SK-N-SH treated with all-trans-retinoic acid at 6 μM for 48 hours (cell line): Measurements from ENCODE around the gene KCTD3.

Experiments used
- ATAC-seq: fragments of 200-7000 bp; cut with Tn5 transposase; 3 replicates; pipeline ENCODE4 v1.9.1; 2020; ENCODE audit warnings: mild to moderate bottlenecking, moderate library complexity
- ARNTL ChIP-seq: fragments of 450-650 bp; formaldehyde crosslinking; IDR thresholded peaks from 2 replicates; pipeline ENCODE4 v1.5.0; 2020; ENCODE audit warnings: low read depth, mild to moderate bottlenecking, moderate library complexity, borderline replicate concordance
- BACH2 ChIP-seq: fragments of 250-450 bp; sonication (Bioruptor Pico); IDR thresholded peaks from 2 replicates; pipeline ENCODE4 v1.9.0; 2021; ENCODE audit warnings: mild to moderate bottlenecking, borderline replicate concordance
- CREB5 ChIP-seq: fragments of 250-450 bp; sonication (Bioruptor Pico); IDR thresholded peaks from 2 replicates; pipeline ENCODE4 v1.5.1; 2020; ENCODE audit warnings: low read depth, mild to moderate bottlenecking, moderate library complexity
- CSDC2 ChIP-seq: fragments of 250-450 bp; sonication (Bioruptor Pico); IDR thresholded peaks from 2 replicates; pipeline ENCODE4 v1.5.0; 2020; ENCODE audit warnings: mild to moderate bottlenecking, moderate library complexity
- CSRNP3 ChIP-seq: fragments of 250-450 bp; sonication (Bioruptor Pico); IDR thresholded peaks from 2 replicates; pipeline ENCODE4 v1.5.1; 2021; ENCODE audit warnings: mild to moderate bottlenecking, moderate library complexity
- ESRRG ChIP-seq: fragments of 250-450 bp; sonication (Bioruptor Pico); IDR thresholded peaks from 2 replicates; pipeline ENCODE4 v1.6.1; 2021; ENCODE audit warnings: mild to moderate bottlenecking
- GLIS3 ChIP-seq: fragments of 250-450 bp; sonication (Bioruptor Pico); IDR thresholded peaks from 2 replicates; pipeline ENCODE4 v1.5.0; 2020; ENCODE audit warnings: mild to moderate bottlenecking, moderate library complexity
- ISL1 ChIP-seq: fragments of 250-450 bp; sonication (Bioruptor Pico); IDR thresholded peaks from 2 replicates; pipeline ENCODE4 v2.1.2; 2022; ENCODE audit warnings: mild to moderate bottlenecking, moderate library complexity
- OSR1 ChIP-seq: fragments of 250-450 bp; sonication (Bioruptor Pico); IDR thresholded peaks from 2 replicates; pipeline ENCODE4 v1.8.0; 2022; ENCODE audit warnings: moderate library complexity, mild to moderate bottlenecking, inconsistent platforms
- PPARA ChIP-seq: fragments of 250-450 bp; sonication (Bioruptor Pico); IDR thresholded peaks from 2 replicates; pipeline ENCODE4 v1.5.0; 2020; ENCODE audit warnings: mild to moderate bottlenecking, borderline replicate concordance
- RARB ChIP-seq: fragments of 250-450 bp; sonication (Bioruptor Pico); IDR thresholded peaks from 2 replicates; pipeline ENCODE4 v1.8.0; 2021; ENCODE audit warnings: mild to moderate bottlenecking, moderate library complexity
- SNAI2 ChIP-seq: fragments of 250-450 bp; sonication (Bioruptor Pico); IDR thresholded peaks from 2 replicates; pipeline ENCODE4 v1.5.0; 2020; ENCODE audit warnings: mild to moderate bottlenecking, moderate library complexity
- TCF4 ChIP-seq: fragments of 250-450 bp; sonication (Bioruptor Pico); IDR thresholded peaks from 2 replicates; pipeline ENCODE4 v1.8.0; 2021; ENCODE audit warnings: mild to moderate bottlenecking, moderate library complexity, borderline replicate concordance
- TOX ChIP-seq: fragments of 250-450 bp; sonication (Bioruptor Pico); IDR thresholded peaks from 2 replicates; pipeline ENCODE4 v1.8.0; 2021; ENCODE audit warnings: mild to moderate bottlenecking, moderate library complexity, borderline replicate concordance
- TSHZ2 ChIP-seq: fragments of 250-450 bp; sonication (Bioruptor Pico); IDR thresholded peaks from 2 replicates; pipeline ENCODE4 v1.5.0; 2020; ENCODE audit warnings: mild to moderate bottlenecking, moderate library complexity
- ZC3H10 ChIP-seq: fragments of 250-450 bp; sonication (Bioruptor Pico); IDR thresholded peaks from 2 replicates; pipeline ENCODE4 v1.5.1; 2021; ENCODE audit warnings: mild to moderate bottlenecking, moderate library complexity
- ZFP3 ChIP-seq: fragments of 250-450 bp; sonication (Bioruptor Pico); IDR thresholded peaks from 2 replicates; pipeline ENCODE4 v1.5.0; 2020; ENCODE audit warnings: mild to moderate bottlenecking, moderate library complexity
- ZFP30 ChIP-seq: fragments of 450-650 bp; formaldehyde crosslinking; IDR thresholded peaks from 2 replicates; pipeline ENCODE4 v1.5.0; 2022; ENCODE audit warnings: mild to moderate bottlenecking, moderate library complexity
- ZNF565 ChIP-seq: fragments of 450-650 bp; formaldehyde crosslinking; conservative IDR thresholded peaks from 2 replicates; pipeline ENCODE4 v1.5.0; 2020; ENCODE audit warnings: low read depth, mild to moderate bottlenecking, moderate library complexity
- ZNF8 ChIP-seq: fragments of 450-650 bp; formaldehyde crosslinking; IDR thresholded peaks from 2 replicates; pipeline ENCODE4 v1.5.0; 2020; ENCODE audit warnings: mild to moderate bottlenecking, moderate library complexity
- TF ChIP-seq, protein P1 (sequence below): fragments of 250-450 bp; sonication (Bioruptor Pico); IDR thresholded peaks from 2 replicates; pipeline ENCODE4 v1.8.0; 2021; ENCODE audit warnings: low read depth, mild to moderate bottlenecking, moderate library complexity, borderline replicate concordance

KCTD3 gene

DNA sequence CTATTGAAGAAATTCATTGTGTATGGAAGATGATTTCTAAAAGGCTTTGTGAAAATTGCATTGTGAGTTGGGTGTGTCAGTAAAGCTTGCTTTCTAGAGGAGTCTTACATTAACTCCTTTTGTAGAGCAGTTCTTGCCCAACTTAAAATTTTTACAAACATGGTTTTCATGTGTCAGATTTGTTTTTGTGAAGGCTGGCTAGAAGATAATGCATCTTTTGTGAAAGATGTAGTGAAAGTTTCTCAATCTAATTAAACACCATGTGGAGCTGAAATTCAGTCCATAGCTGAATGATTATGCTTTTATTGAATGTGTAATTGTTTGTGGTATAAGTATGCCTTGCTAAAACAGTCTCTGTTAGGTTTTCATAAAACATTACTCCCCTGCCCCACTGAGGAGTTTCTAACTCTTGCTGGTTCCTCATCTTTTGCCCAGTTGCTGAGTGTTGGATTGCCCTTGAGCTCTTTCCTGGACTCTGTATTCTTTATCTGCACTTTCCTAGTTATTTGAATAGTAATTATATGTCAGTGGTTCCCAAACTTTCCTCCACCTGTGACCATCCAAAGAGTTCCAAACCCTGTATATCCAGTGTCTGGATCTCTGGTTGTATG, 38.0 kb downstream of the KCTD3 start:
- ATAC-seq: no peak
- TF ChIP-seq BACH2 (CRISPR knock-in tag) (no peak), TSHZ2 (CRISPR knock-in tag) (no peak), CSRNP3 (CRISPR knock-in tag) (no peak), ZFP30 (CRISPR knock-in tag) (no peak), ZNF8 (CRISPR knock-in tag) (no peak), PPARA (CRISPR knock-in tag) (no peak), ARNTL (CRISPR knock-in tag) (no peak), OSR1 (CRISPR knock-in tag) (no peak), GLIS3 (no peak), ZC3H10 (no peak), ZNF565 (CRISPR knock-in tag) (no peak), RARB (no peak), SNAI2 (CRISPR knock-in tag) (no peak), ISL1 (CRISPR knock-in tag) (no peak), TCF4 (CRISPR knock-in tag) (no peak), TOX (CRISPR knock-in tag) (no peak), CSDC2 (CRISPR knock-in tag) (no peak), ZFP3 (CRISPR knock-in tag) (no peak)

- TF ChIP-seq CREB5 (CRISPR knock-in tag) (no peak), ZNF8 (CRISPR knock-in tag) (no peak), TSHZ2 (CRISPR knock-in tag) (no peak)
- TF ChIP-seq, all 23 proteins: peak for 0
Observed at GRCh38 chr1:215606036-215606435, 38.9 kb downstream of the KCTD3 start.

GRCh38 chr1:215606564-215607168, 39.6 kb downstream of the KCTD3 start:
- peak; percentile 79 for ATAC-seq

More at GRCh38 chr1:215606036-215606435, 38.9 kb downstream of the KCTD3 start:
- no peak for ATAC-seq

GRCh38 chr1:215607412-215607811, 40.3 kb downstream of the KCTD3 start:
- ATAC-seq: no peak
- TF ChIP-seq ZNF8 (CRISPR knock-in tag): no peak
- TF ChIP-seq RARB: no peak
- TF ChIP-seq TCF4 (CRISPR knock-in tag): no peak
- TF ChIP-seq CSRNP3 (CRISPR knock-in tag): no peak
- TF ChIP-seq CREB5 (CRISPR knock-in tag): no peak
- TF ChIP-seq ZNF565 (CRISPR knock-in tag): no peak
- no peak for TF ChIP-seq GLIS3
- no peak for TF ChIP-seq TOX (CRISPR knock-in tag)
- TF ChIP-seq BACH2 (CRISPR knock-in tag): no peak
- TF ChIP-seq CSDC2 (CRISPR knock-in tag): no peak
- no peak for TF ChIP-seq ESRRG
- TF ChIP-seq, protein P1, sequence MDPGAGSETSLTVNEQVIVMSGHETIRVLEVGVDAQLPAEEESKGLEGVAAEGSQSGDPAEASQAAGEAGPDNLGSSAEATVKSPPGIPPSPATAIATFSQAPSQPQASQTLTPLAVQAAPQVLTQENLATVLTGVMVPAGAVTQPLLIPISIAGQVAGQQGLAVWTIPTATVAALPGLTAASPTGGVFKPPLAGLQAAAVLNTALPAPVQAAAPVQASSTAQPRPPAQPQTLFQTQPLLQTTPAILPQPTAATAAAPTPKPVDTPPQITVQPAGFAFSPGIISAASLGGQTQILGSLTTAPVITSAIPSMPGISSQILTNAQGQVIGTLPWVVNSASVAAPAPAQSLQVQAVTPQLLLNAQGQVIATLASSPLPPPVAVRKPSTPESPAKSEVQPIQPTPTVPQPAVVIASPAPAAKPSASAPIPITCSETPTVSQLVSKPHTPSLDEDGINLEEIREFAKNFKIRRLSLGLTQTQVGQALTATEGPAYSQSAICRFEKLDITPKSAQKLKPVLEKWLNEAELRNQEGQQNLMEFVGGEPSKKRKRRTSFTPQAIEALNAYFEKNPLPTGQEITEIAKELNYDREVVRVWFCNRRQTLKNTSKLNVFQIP (CRISPR knock-in tag): no peak
- TF ChIP-seq SNAI2 (CRISPR knock-in tag): no peak

More at GRCh38 chr1:215606564-215607168, 39.6 kb downstream of the KCTD3 start:
- no peak for TF ChIP-seq ESRRG
- no peak for TF ChIP-seq CSDC2 (CRISPR knock-in tag)
- no peak for TF ChIP-seq ZC3H10
- TF ChIP-seq TCF4 (CRISPR knock-in tag): no peak
